CD4-positive, alpha-beta T cell treated with Interleukin-17A for 1 hour (primary cell): ENCODE measurements around the gene MPV17.
"Not testable (repeated sequence)": the region's sequence is repeated elsewhere in the genome, so short reads cannot be mapped to it uniquely, and the experiment has no call there.

Experiments used
- DNase-seq: peaks from one replicate; pipeline ENCODE4 v3.0.0-alpha.2; 2020

The MPV17 gene

GRCh38 chr2:27322766-27323595 is at the start of gene MPV17:
MPV17 (minus strand) TSS chr2:27323097; CDS start chr2:27322517, 580 bp downstream.
- peak; percentile 89 for DNase-seq

- peak; percentile 51 for DNase-seq
Observed at GRCh38 chr2:27370816-27371620, 48.1 kb upstream of the MPV17 start.

GRCh38 chr2:27370026-27370815 is 47.3 kb upstream of the MPV17 start, which contains the start of the genes EIF2B4 and SNX17:
EIF2B4 (minus strand) TSS chr2:27370338; CDS start chr2:27370314, 24 bp downstream.
SNX17 (plus strand) TSS chr2:27370616; CDS start chr2:27370744, 128 bp downstream.
- peak; percentile 100 for DNase-seq

GRCh38 chr2:27369471-27370025 is 46.7 kb upstream of the MPV17 start:
- no peak for DNase-seq

GRCh38 chr2:27363933-27364332 is 41.0 kb upstream of the MPV17 start:
- no peak for DNase-seq

GRCh38 chr2:27362678-27363420 is 40.0 kb upstream of the MPV17 start:
- no peak for DNase-seq

GRCh38 chr2:27356382-27357181 is 33.7 kb upstream of the MPV17 start, which contains the start of gene GTF3C2:
GTF3C2 (minus strand) TSS chr2:27356764; CDS start chr2:27343554, 13,210 bp downstream.
- peak; percentile 95 for DNase-seq

GRCh38 chr2:27356056-27356381 is 33.1 kb upstream of the MPV17 start:
- DNase-seq, result no peak

- no peak for DNase-seq
Observed at GRCh38 chr2:27354597-27354927, 31.7 kb upstream of the MPV17 start.

- DNase-seq, result no peak
Observed at GRCh38 chr2:27353762-27354596, 31.1 kb upstream of the MPV17 start.

- not testable (repeated sequence) for DNase-seq
Observed at GRCh38 chr2:27353386-27353761, 30.5 kb upstream of the MPV17 start.

GRCh38 chr2:27351802-27352598 is 29.1 kb upstream of the MPV17 start:
- DNase-seq, result peak; percentile 31

GRCh38 chr2:27350106-27350693 is 27.3 kb upstream of the MPV17 start:
- no peak for DNase-seq

GRCh38 chr2:27347641-27348040 is 24.7 kb upstream of the MPV17 start:
- DNase-seq, result no peak

- DNase-seq, result no peak
Observed at GRCh38 chr2:27336173-27336572, 13.3 kb upstream of the MPV17 start.

- DNase-seq, result no peak
Observed at GRCh38 chr2:27335311-27335710, 12.4 kb upstream of the MPV17 start.

GRCh38 chr2:27324720-27325119 is 1.8 kb upstream of the MPV17 start:
- DNase-seq, result no peak

GRCh38 chr2:27323596-27324285 is 844 bp upstream of the MPV17 start:
- no peak for DNase-seq
